ENCODE data around the gene SLC24A3. TPM values are rescaled to one million over a fixed set of nuclear protein-coding genes. Genes with fewer than 3 reads are reported as not detected.

SLC24A3 gene
- total and polyA plus RNA-seq, 2 of the 13 experiments (the other 11 are each of a cell fraction or from before 2014, with no cell fraction given): not detected

GRCh38 chr20:19620446-19620845, 408.0 kb downstream of the SLC24A3 start (continued):
- TF ChIP-seq TCF12 (IDR thresholded peaks at IDR 0.05) (no peak), TCF12 (CRISPR knock-in tag; IDR thresholded peaks at IDR 0.05) (no peak), ZNF614 (CRISPR knock-in tag; IDR thresholded peaks at IDR 0.05; ENCODE audit: borderline replicate concordance) (0 out of 2 replicates have a peak, but pooled peaks have one; percentile 16), JUN (CRISPR knock-in tag; IDR thresholded peaks at IDR 0.05) (no peak), ZNF296 (CRISPR knock-in tag; conservative IDR thresholded peaks at IDR 0.05) (no peak), ZNF773 (CRISPR knock-in tag; IDR thresholded peaks at IDR 0.05; ENCODE audit: borderline replicate concordance) (no peak), ZNF816 (CRISPR knock-in tag; IDR thresholded peaks at IDR 0.05; ENCODE audit: borderline replicate concordance) (no peak), ZNF234 (CRISPR knock-in tag; conservative IDR thresholded peaks at IDR 0.05) (no peak), CBX2 (IDR thresholded peaks at IDR 0.05; ENCODE audit: low read depth, low read length) (no peak), CBX2 (CRISPR knock-in tag; IDR thresholded peaks at IDR 0.05; ENCODE audit: low read depth) (no peak), DNMT1 (CRISPR knock-in tag; IDR thresholded peaks at IDR 0.05) (no peak), ZNF350 (CRISPR knock-in tag; IDR thresholded peaks at IDR 0.05; ENCODE audit: borderline replicate concordance, low read depth) (no peak), GPN1 (CRISPR knock-in tag; IDR thresholded peaks at IDR 0.05; ENCODE audit: borderline replicate concordance) (no peak), FOXO1 (CRISPR knock-in tag; IDR thresholded peaks at IDR 0.05) (peak; percentile 75; the same call in 1 of the 2 replicates), KLF12 (CRISPR knock-in tag; IDR thresholded peaks at IDR 0.05; ENCODE audit: borderline replicate concordance) (no peak), ZNF337 (CRISPR knock-in tag; IDR thresholded peaks at IDR 0.05; ENCODE audit: borderline replicate concordance, low read depth) (no peak), SATB2 (CRISPR knock-in tag; IDR thresholded peaks at IDR 0.05) (no peak), ZNF652 (CRISPR knock-in tag; IDR thresholded peaks at IDR 0.05; ENCODE audit: borderline replicate concordance, low read depth) (no peak), SMAD1 (CRISPR knock-in tag; IDR thresholded peaks at IDR 0.05; ENCODE audit: borderline replicate concordance, low read depth) (no peak), ZNF7 (CRISPR knock-in tag; IDR thresholded peaks at IDR 0.05) (no peak), POLR2AphosphoS5 (IDR thresholded peaks at IDR 0.05; ENCODE audit: low read depth, low read length) (no peak), PAXIP1 (CRISPR knock-in tag; conservative IDR thresholded peaks at IDR 0.05) (peak; percentile 67)
- TF ChIP-seq, protein P1, sequence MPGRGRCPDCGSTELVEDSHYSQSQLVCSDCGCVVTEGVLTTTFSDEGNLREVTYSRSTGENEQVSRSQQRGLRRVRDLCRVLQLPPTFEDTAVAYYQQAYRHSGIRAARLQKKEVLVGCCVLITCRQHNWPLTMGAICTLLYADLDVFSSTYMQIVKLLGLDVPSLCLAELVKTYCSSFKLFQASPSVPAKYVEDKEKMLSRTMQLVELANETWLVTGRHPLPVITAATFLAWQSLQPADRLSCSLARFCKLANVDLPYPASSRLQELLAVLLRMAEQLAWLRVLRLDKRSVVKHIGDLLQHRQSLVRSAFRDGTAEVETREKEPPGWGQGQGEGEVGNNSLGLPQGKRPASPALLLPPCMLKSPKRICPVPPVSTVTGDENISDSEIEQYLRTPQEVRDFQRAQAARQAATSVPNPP (CRISPR knock-in tag; IDR thresholded peaks at IDR 0.05): no peak
- TF ChIP-seq, protein P2, sequence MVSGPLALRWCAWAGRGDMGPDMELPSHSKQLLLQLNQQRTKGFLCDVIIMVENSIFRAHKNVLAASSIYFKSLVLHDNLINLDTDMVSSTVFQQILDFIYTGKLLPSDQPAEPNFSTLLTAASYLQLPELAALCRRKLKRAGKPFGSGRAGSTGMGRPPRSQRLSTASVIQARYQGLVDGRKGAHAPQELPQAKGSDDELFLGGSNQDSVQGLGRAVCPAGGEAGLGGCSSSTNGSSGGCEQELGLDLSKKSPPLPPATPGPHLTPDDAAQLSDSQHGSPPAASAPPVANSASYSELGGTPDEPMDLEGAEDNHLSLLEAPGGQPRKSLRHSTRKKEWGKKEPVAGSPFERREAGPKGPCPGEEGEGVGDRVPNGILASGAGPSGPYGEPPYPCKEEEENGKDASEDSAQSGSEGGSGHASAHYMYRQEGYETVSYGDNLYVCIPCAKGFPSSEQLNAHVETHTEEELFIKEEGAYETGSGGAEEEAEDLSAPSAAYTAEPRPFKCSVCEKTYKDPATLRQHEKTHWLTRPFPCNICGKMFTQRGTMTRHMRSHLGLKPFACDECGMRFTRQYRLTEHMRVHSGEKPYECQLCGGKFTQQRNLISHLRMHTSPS (CRISPR knock-in tag; IDR thresholded peaks at IDR 0.05; ENCODE audit: low read depth): no peak
- TF ChIP-seq, protein P3, sequence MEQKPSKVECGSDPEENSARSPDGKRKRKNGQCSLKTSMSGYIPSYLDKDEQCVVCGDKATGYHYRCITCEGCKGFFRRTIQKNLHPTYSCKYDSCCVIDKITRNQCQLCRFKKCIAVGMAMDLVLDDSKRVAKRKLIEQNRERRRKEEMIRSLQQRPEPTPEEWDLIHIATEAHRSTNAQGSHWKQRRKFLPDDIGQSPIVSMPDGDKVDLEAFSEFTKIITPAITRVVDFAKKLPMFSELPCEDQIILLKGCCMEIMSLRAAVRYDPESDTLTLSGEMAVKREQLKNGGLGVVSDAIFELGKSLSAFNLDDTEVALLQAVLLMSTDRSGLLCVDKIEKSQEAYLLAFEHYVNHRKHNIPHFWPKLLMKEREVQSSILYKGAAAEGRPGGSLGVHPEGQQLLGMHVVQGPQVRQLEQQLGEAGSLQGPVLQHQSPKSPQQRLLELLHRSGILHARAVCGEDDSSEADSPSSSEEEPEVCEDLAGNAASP (CRISPR knock-in tag; IDR thresholded peaks at IDR 0.05; ENCODE audit: borderline replicate concordance): peak; percentile 71; the same call in 1 of the 2 replicates
